Neural cell (in vitro differentiated cells): ENCODE results near the gene RGS16.

ENCODE experiments used
- EP300 ChIP-seq: fragments of 450-650 bp; conservative IDR thresholded peaks from 2 replicates; pipeline ENCODE4 v1.6.1; 2014; ENCODE audit warnings: antibody characterized with exemption, mild to moderate bottlenecking, moderate library complexity; ENCODE audit not compliant: poor library complexity, severe bottlenecking
- POLR2AphosphoS5 ChIP-seq: IDR thresholded peaks from 2 replicates; pipeline ENCODE4 v1.6.1; 2012
- SMC3 ChIP-seq: fragments of 450-650 bp; conservative IDR thresholded peaks from 2 replicates; pipeline ENCODE4 v1.6.1; 2014; ENCODE audit warnings: antibody characterized with exemption, mild to moderate bottlenecking, moderate library complexity; ENCODE audit not compliant: poor library complexity
- TF ChIP-seq, protein P1 (sequence below): fragments of 450-650 bp; IDR thresholded peaks from 2 replicates; pipeline ENCODE4 v1.5.1; 2014; ENCODE audit warnings: antibody characterized with exemption, mild to moderate bottlenecking, moderate library complexity; ENCODE audit not compliant: poor library complexity, severe bottlenecking
- TF ChIP-seq, protein P2 (sequence below): IDR thresholded peaks from 2 replicates; pipeline ENCODE4 v1.6.1; 2012; ENCODE audit warnings: borderline replicate concordance

DNA sequence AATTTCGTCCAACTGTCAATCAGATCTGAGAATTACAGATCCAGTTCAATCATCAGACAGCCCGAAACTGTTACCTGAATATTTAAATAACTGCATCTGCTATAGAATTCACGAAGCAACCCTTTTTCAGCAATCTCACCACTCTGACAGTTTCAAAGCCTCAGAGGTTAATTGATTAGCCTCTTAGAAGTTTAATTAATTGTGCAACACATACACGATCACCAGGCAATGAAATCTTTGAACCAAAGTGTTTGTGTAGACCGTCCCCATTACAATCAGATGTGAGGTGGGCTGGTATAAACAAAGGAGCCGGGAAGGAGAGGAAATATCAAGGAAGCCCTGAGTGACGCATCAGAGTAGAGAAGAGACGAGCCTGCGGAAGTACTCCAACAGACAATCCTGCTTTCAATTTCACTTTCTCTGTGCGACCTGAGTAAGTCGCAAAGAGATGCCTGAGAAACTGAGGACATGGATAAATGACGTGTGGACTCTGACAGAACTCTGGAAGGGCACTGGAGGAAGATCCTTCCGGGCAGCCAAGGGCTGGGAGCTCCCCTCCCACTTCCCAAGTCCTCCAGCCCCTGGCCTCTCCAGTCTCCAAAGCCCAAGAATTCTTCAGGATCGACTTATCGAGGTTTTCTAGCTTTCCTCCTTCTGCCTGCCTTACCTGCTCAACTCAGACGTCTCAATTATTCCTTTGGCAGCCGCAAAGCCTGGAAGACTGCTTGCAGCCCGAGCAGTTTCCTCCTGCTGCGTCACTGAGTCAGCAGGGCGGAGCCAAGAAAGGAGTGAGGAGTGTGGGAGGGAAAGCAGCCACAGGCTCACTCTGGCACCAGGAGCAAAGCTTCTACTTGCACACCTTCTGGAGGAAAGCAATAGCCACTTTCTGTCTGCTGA, 15.4 kb downstream of the RGS16 start, which contains the start of gene RNASEL:
- TF ChIP-seq, protein P1, sequence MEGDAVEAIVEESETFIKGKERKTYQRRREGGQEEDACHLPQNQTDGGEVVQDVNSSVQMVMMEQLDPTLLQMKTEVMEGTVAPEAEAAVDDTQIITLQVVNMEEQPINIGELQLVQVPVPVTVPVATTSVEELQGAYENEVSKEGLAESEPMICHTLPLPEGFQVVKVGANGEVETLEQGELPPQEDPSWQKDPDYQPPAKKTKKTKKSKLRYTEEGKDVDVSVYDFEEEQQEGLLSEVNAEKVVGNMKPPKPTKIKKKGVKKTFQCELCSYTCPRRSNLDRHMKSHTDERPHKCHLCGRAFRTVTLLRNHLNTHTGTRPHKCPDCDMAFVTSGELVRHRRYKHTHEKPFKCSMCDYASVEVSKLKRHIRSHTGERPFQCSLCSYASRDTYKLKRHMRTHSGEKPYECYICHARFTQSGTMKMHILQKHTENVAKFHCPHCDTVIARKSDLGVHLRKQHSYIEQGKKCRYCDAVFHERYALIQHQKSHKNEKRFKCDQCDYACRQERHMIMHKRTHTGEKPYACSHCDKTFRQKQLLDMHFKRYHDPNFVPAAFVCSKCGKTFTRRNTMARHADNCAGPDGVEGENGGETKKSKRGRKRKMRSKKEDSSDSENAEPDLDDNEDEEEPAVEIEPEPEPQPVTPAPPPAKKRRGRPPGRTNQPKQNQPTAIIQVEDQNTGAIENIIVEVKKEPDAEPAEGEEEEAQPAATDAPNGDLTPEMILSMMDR = peak; percentile 26
- TF ChIP-seq, protein P2, sequence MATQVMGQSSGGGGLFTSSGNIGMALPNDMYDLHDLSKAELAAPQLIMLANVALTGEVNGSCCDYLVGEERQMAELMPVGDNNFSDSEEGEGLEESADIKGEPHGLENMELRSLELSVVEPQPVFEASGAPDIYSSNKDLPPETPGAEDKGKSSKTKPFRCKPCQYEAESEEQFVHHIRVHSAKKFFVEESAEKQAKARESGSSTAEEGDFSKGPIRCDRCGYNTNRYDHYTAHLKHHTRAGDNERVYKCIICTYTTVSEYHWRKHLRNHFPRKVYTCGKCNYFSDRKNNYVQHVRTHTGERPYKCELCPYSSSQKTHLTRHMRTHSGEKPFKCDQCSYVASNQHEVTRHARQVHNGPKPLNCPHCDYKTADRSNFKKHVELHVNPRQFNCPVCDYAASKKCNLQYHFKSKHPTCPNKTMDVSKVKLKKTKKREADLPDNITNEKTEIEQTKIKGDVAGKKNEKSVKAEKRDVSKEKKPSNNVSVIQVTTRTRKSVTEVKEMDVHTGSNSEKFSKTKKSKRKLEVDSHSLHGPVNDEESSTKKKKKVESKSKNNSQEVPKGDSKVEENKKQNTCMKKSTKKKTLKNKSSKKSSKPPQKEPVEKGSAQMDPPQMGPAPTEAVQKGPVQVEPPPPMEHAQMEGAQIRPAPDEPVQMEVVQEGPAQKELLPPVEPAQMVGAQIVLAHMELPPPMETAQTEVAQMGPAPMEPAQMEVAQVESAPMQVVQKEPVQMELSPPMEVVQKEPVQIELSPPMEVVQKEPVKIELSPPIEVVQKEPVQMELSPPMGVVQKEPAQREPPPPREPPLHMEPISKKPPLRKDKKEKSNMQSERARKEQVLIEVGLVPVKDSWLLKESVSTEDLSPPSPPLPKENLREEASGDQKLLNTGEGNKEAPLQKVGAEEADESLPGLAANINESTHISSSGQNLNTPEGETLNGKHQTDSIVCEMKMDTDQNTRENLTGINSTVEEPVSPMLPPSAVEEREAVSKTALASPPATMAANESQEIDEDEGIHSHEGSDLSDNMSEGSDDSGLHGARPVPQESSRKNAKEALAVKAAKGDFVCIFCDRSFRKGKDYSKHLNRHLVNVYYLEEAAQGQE = no peak
- TF ChIP-seq SMC3 (no peak), EP300 (no peak), POLR2AphosphoS5 (no peak)
